HG03103 (cell line): ENCODE data around the gene TJP3.
A peak's percentile ranks its signal among the peaks of the same experiment; 100 is the strongest.

Source experiments
- ATAC-seq: cut with Tn5 transposase; IDR thresholded peaks from one replicate; pipeline ENCODE4 v1.9.1; 2021; ENCODE audit warnings: low read depth; ENCODE audit not compliant: unreplicated experiment

The TJP3 gene

GRCh38 chr19:3691372-3691716 lies 16.8 kb upstream of the TJP3 start:
- no peak for ATAC-seq

GRCh38 chr19:3691726-3692125 lies 16.5 kb upstream of the TJP3 start:
- no peak for ATAC-seq

GRCh38 chr19:3692141-3693024 lies 15.8 kb upstream of the TJP3 start:
- no peak for ATAC-seq

- no peak for ATAC-seq
Measured at GRCh38 chr19:3693025-3693925, 14.9 kb upstream of the TJP3 start.

GRCh38 chr19:3694361-3695123 lies 13.6 kb upstream of the TJP3 start:
- no peak for ATAC-seq

GRCh38 chr19:3695124-3695733 lies 13.0 kb upstream of the TJP3 start:
- no peak for ATAC-seq

GRCh38 chr19:3695986-3696659 lies 12.1 kb upstream of the TJP3 start:
- ATAC-seq: no peak

- no peak for ATAC-seq
Measured at GRCh38 chr19:3696660-3696995, 11.6 kb upstream of the TJP3 start.

- ATAC-seq: no peak
Measured at GRCh38 chr19:3697094-3697493, 11.1 kb upstream of the TJP3 start.

- no peak for ATAC-seq
Measured at GRCh38 chr19:3697671-3698385, 10.4 kb upstream of the TJP3 start.

- ATAC-seq: no peak
Measured at GRCh38 chr19:3698386-3698950, 9.7 kb upstream of the TJP3 start.

GRCh38 chr19:3698974-3699740 lies 9.0 kb upstream of the TJP3 start:
- ATAC-seq: no peak

- ATAC-seq: no peak
Measured at GRCh38 chr19:3699741-3700241, 8.4 kb upstream of the TJP3 start.

- ATAC-seq: peak; percentile 68
Measured at GRCh38 chr19:3700242-3701032, 7.7 kb upstream of the TJP3 start, which contains the start of gene PIP5K1C. Gene PIP5K1C (minus strand): TSS chr19:3700468. CDS start chr19:3700390, 78 bp downstream.

GRCh38 chr19:3701200-3701599 lies 7.0 kb upstream of the TJP3 start:
- ATAC-seq: no peak

GRCh38 chr19:3707868-3708206 lies 347 bp upstream of the TJP3 start:
- ATAC-seq: no peak

GRCh38 chr19:3710265-3710812 lies 2.2 kb downstream of the TJP3 start:
- no peak for ATAC-seq
